Adrenal gland (tissue), 5 donors: Measurements from ENCODE around the gene ANKFY1.

ENCODE experiments used
- POLR2A ChIP-seq, 2 donors: fragments of 450-650 bp; IDR thresholded peaks; one replicate each; pipeline ENCODE4 v1.6.1; 2017; ENCODE audit warnings: antibody characterized with exemption in 2 of 2, mild to moderate bottlenecking in 2 of 2, moderate library complexity in 1 of 2
- TF ChIP-seq, protein P1 (sequence below), 6 experiments: fragments of 450-650 bp in 4 of 6; fragments of 200-600 bp in 2 of 6; sonication (generic) in 1 of 6; IDR thresholded peaks; 1 replicate in 5 of 6; 2 replicates in 1 of 6; pipeline versions ENCODE4 v1.5.1 to v1.8.0; 2016 to 2021; ENCODE audit warnings: antibody characterized with exemption in 6 of 6, mild to moderate bottlenecking in 2 of 6, moderate library complexity in 1 of 6
- donor health status: DM: no; HTN: no; CAD: no.

GRCh38 chr17:4175921-4176807 is 87.6 kb downstream of the ANKFY1 start:
- no peak for TF ChIP-seq POLR2A (IDR thresholded peaks at IDR 0.05)
- TF ChIP-seq, protein P1, sequence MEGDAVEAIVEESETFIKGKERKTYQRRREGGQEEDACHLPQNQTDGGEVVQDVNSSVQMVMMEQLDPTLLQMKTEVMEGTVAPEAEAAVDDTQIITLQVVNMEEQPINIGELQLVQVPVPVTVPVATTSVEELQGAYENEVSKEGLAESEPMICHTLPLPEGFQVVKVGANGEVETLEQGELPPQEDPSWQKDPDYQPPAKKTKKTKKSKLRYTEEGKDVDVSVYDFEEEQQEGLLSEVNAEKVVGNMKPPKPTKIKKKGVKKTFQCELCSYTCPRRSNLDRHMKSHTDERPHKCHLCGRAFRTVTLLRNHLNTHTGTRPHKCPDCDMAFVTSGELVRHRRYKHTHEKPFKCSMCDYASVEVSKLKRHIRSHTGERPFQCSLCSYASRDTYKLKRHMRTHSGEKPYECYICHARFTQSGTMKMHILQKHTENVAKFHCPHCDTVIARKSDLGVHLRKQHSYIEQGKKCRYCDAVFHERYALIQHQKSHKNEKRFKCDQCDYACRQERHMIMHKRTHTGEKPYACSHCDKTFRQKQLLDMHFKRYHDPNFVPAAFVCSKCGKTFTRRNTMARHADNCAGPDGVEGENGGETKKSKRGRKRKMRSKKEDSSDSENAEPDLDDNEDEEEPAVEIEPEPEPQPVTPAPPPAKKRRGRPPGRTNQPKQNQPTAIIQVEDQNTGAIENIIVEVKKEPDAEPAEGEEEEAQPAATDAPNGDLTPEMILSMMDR (IDR thresholded peaks at IDR 0.05) = no peak
